Subcutaneous adipose tissue (tissue), 4 donors: Measurements from ENCODE around the gene RNF40. TPM values are rescaled to one million over a fixed set of nuclear protein-coding genes. Genes with fewer than 3 reads are reported as not detected.

Experiments
- total RNA-seq, 4 donors: library from RNA; depleted of rRNA; stranded (reverse); fragments of >200 nt; gene quantifications; one replicate each; pipeline ENCODE4 v1.1.0, GENCODE V29; 2016
- TF ChIP-seq, protein P1 (sequence below): fragments of 450-650 bp; IDR thresholded peaks from one replicate; pipeline ENCODE4 v1.5.1; 2016; ENCODE audit warnings: low read depth, mild to moderate bottlenecking, control low read depth, antibody characterized with exemption, moderate library complexity

Gene RNF40
- total RNA-seq, 4 donors from 2014 or later: 37.8 to 78.7 (median 54.2) TPM

- TF ChIP-seq, protein P1, sequence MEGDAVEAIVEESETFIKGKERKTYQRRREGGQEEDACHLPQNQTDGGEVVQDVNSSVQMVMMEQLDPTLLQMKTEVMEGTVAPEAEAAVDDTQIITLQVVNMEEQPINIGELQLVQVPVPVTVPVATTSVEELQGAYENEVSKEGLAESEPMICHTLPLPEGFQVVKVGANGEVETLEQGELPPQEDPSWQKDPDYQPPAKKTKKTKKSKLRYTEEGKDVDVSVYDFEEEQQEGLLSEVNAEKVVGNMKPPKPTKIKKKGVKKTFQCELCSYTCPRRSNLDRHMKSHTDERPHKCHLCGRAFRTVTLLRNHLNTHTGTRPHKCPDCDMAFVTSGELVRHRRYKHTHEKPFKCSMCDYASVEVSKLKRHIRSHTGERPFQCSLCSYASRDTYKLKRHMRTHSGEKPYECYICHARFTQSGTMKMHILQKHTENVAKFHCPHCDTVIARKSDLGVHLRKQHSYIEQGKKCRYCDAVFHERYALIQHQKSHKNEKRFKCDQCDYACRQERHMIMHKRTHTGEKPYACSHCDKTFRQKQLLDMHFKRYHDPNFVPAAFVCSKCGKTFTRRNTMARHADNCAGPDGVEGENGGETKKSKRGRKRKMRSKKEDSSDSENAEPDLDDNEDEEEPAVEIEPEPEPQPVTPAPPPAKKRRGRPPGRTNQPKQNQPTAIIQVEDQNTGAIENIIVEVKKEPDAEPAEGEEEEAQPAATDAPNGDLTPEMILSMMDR: no peak
These were observed 39.2 kb upstream of the RNF40 start for GRCh38 chr16:30722916-30723315.

- TF ChIP-seq, protein P1: no peak
These were observed 38.3 kb upstream of the RNF40 start for GRCh38 chr16:30723725-30724355.

GRCh38 chr16:30724641-30725417 lies 37.3 kb upstream of the RNF40 start:
- TF ChIP-seq, protein P1: no peak

GRCh38 chr16:30725418-30725792 lies 36.7 kb upstream of the RNF40 start:
- TF ChIP-seq, protein P1: no peak

DNA sequence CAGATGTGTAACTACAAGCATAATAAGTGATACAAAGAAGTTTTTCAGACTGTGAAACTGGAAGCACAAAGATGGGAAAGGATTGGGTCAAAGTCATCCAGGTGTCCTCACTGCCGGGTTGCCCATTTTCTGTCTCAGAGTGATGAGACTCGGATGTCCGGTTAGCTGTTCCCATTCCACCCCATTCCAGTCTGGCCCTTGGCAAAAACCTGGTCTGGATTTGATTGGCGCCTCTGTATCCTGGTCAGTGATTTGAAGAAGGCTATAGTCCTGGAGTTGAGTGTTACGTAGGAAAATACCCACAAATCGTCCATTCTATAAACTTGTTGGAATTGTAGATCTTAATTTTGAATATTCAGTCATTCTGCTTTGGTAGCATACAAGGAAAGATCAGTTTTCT lies 33.8 kb upstream of the RNF40 start:
- TF ChIP-seq, protein P1: no peak

DNA sequence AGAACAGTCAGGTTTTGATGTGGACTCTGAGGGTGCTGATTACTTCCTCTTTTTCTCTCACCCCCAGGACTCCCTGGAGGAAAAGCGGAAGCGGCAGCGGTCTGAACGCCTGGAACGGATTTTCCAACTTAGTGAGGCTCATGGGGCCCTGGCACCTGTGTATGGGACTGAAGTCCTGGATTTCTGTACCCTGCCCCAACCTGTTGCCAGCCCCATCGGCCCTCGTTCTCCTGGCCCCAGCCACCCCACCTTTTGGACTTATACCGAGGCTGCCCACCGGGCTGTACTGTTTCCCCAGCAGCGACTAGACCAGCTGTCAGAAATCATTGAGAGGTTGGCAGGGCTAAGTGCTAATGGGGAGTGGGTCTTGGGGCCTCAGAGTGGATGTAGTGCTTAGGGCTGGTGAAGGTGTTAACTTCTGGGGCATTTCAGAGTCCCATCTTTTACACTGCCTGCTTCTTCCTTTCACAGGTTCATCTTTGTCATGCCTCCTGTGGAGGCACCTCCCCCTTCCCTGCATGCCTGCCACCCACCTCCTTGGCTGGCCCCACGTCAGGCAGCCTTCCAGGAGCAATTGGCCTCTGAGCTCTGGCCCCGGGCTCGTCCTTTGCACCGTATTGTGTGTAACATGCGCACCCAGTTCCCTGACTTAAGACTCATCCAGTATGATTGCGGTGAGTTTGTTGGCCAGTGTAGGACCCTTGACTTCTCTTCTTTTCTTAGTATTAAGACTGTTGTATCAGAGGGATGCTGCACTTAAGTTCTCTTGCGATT lies 33.0 kb upstream of the RNF40 start:
- TF ChIP-seq, protein P1: no peak

- TF ChIP-seq, protein P1: no peak
These were observed 30.7 kb upstream of the RNF40 start for GRCh38 chr16:30731411-30731810.
